SIG-M5 treated with dmso at 0.1 percent for 504 hours (cell line): Measurements from ENCODE around the gene ACSF2.
A peak's percentile ranks its signal among the peaks of the same experiment; 100 is the strongest.
"Not testable (repeated sequence)": the region's sequence is repeated elsewhere in the genome, so short reads cannot be mapped to it uniquely, and the experiment has no call there.

Experiments used
- DNase-seq: peaks from one replicate; lab custom pipeline; 2025; ENCODE audit not compliant: unreplicated experiment; lab: John Stamatoyannopoulos, UW

The ACSF2 gene

GRCh38 chr17:50462446-50462845, 36.4 kb downstream of the ACSF2 start:
- DNase-seq: no peak

DNA sequence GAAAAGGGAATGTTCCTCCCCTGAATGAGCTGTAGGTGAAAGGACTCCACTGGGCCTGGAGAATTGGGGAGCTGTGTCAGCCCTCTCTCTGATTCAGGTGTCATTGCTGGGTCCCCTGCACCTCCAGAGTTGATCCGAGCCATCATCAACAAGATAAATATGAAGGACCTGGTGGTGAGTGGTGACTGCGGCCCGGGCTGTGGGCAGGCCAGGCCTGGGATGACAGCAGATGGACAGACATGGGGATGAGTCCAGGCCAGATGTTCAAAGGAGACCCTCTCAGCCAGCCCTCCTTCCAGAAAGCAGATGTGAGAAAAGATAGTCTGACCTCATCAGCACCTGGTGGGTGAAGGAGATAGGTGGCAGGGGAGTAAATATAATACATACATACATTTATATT, 38.1 kb downstream of the ACSF2 start:
- DNase-seq: no peak

GRCh38 chr17:50464736-50465135, 38.7 kb downstream of the ACSF2 start:
- DNase-seq: no peak

- no peak for DNase-seq
Measured at GRCh38 chr17:50465171-50465570, 39.2 kb downstream of the ACSF2 start.

GRCh38 chr17:50465635-50466034, 39.6 kb downstream of the ACSF2 start:
- no peak for DNase-seq

- DNase-seq: no peak
Measured at GRCh38 chr17:50466371-50467113, 40.5 kb downstream of the ACSF2 start.

DNA sequence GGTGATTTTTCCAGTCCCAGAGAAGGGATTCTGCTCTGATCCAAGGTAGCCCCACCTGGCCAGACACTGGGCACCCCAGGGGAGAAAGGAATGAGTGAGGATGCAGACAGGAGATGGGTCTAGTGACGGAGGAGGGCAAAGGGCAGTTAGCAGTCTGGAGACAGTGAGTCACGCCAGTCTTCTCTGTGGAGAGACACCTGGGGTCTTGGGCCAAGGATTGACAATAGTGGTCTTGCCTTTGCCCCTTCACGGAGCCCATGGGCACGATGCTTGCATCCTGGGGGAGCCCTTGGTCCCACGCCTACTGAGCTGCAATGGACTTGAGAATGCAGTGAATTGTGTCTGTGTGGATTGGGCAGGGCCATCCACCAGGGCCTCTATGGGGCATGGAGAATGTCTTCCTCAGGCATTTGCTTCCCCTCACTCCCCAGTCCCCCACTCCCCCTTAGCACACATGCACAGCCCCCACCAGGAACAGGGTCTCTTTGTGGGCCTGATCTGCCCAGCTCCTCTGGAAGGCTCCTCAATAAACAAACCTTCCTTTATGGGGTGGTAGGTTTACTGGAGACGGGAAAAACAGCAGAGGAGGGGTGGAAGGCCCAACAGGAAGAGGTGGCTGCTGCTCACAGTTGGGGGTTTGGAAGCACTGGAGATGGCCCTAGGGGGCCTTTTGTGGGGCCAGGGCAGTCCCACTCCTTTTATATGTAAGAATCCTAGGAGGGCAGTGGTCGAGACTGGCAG, 41.3 kb downstream of the ACSF2 start:
- no peak for DNase-seq

DNA sequence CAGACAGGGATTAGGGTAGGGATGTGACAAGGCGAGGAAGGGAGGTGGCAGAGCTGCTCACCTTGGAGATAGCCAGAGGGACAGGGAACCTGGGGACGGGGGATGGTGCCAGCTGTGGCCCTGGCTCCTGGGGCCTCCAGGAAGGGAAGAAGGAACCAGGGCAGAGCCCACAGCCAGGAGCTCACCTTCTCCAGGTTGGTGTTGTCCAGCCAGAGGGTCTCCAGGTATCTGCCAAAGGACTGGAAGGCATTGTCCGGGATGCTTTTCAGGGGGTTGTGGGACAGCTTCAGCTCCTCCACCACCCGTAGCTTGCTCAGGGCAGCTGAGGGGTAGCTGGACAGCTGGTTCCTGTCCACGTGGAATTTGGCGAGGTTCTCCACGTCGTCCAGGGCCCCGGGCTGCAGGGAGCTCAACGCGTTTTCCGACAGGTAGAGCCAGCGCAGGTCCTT, 41.9 kb downstream of the ACSF2 start:
- DNase-seq: no peak

GRCh38 chr17:50468304-50469207, 42.5 kb downstream of the ACSF2 start, which contains the start of gene CHAD:
TSS of gene CHAD (minus strand) at chr17:50468880. CDS start at chr17:50468813, 67 bp downstream.
- DNase-seq: no peak

DNA sequence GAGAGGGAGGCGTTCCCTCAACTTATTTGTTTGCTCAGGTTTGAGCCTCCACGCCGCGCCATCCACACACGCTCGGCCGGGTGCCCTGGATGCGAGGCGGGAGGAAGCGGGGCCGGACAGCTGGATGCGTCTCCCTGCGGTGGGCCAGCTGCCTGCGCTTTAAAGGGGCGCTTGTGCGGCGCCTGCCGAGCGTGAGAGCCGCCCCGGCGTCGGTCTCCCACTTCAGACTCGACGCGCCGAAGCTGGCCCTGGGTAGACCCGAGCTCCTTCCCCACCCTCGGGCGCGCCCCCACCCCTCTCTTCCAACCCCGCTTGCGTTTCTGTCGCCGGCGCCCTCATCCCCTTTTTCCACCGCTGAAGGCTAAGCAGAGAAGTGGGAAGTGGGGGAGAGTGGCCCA, 43.2 kb downstream of the ACSF2 start:
- DNase-seq: no peak

GRCh38 chr17:50469671-50470305, 43.8 kb downstream of the ACSF2 start:
- DNase-seq: no peak

DNA sequence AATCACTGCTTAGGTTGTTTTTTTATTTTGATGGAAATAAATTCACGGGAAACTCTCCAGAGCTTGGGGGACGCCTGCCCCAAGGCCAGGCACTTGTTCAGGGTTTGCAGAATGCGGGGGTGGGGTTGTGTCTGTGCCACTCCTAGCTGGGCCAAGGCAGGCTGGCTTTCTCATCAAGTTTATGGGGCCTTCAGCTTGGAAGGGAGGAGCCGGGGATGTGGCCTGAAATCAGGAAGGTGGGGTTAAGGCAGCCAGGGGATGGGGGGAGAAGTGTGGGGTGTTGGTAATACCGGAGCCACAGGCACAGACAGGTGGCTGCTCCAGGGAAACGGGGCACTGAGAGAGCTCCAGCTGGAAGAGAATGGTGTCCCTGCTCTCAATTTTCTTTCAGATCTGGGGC, 44.4 kb downstream of the ACSF2 start:
- DNase-seq: no peak

DNA sequence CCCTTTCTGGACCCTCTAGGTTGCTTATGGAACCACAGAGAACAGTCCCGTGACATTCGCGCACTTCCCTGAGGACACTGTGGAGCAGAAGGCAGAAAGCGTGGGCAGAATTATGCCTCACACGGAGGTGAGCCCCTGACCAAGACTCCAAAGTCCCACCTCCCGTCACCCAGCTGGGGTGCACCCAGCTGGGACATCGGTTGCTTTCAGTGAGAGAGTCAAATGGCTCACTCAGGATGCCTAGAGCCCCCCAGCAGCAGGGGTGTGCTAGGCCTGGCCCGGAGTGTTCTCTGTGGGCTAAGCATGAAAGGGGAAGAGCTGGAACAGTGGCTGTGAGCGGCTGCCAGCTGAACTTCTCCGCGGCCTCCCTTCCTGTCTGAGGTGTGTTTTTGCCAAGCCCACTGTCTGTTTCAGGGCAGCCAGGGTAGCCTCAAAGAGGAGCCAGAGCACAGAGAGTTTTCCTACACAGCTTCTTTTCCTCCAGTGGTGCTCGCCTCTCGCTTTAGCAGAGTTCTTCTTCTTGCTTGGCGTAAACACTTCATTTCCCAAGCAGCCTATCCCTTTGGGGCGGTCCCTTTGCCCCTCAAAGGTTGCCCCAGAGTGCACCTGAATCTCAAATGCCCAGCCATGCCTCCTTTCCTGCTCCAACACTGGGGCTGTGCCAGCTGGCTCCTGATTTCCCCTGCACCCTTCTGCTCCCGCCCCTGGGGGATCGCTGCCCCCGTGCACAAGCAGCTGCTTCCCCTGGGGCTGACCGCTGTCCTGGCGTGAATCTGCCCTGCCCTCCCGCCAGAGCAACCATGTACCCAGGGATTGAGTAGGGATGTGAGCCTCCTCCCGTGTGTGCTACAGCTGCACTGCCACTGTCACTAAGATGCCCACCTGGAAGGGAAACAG, 45.2 kb downstream of the ACSF2 start:
- DNase-seq: no peak

DNA sequence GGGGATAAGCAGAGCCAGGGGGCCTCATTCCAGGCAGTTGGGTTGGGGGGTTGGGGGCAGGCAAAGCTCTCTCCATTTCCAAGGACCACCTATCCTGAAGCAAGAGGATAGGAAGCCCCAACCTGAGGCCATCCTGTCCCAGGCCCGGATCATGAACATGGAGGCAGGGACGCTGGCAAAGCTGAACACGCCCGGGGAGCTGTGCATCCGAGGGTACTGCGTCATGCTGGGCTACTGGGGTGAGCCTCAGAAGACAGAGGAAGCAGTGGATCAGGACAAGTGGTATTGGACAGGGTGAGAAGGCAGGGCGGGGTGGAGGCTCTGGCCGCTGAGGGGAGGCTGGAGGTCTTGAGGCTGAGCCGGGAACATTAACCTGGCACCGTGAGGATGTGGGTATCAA, 46.3 kb downstream of the ACSF2 start:
- no peak for DNase-seq

- peak; percentile 31 for DNase-seq
Measured at GRCh38 chr17:50472761-50473161, 46.7 kb downstream of the ACSF2 start.

- no peak for DNase-seq
Measured at GRCh38 chr17:50473901-50474300, 47.9 kb downstream of the ACSF2 start.

DNA sequence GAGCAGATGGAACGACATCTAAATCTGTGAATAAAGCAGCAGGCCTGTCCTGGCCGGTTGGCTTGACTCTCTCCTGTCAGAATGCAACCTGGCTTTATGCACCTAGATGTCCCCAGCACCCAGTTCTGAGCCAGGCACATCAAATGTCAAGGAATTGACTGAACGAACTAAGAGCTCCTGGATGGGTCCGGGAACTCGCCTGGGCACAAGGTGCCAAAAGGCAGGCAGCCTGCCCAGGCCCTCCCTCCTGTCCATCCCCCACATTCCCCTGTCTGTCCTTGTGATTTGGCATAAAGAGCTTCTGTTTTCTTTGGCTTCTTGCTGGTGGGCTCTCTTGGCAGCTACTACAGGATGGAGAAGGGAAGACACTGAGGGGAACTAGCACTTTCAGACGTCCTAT, 48.5 kb downstream of the ACSF2 start:
- DNase-seq: no peak

- DNase-seq: no peak
Measured at GRCh38 chr17:50475362-50475761, 49.3 kb downstream of the ACSF2 start.

- DNase-seq: not testable (repeated sequence)
Measured at GRCh38 chr17:50475775-50476544, 49.9 kb downstream of the ACSF2 start.
